ENCODE results near the gene CCDC102A. TPM values are rescaled to one million over a fixed set of nuclear protein-coding genes. Genes with fewer than 3 reads are reported as not detected.

CCDC102A gene
- total RNA-seq, 1 donor from 2014 or later = 11.3 TPM

DNA sequence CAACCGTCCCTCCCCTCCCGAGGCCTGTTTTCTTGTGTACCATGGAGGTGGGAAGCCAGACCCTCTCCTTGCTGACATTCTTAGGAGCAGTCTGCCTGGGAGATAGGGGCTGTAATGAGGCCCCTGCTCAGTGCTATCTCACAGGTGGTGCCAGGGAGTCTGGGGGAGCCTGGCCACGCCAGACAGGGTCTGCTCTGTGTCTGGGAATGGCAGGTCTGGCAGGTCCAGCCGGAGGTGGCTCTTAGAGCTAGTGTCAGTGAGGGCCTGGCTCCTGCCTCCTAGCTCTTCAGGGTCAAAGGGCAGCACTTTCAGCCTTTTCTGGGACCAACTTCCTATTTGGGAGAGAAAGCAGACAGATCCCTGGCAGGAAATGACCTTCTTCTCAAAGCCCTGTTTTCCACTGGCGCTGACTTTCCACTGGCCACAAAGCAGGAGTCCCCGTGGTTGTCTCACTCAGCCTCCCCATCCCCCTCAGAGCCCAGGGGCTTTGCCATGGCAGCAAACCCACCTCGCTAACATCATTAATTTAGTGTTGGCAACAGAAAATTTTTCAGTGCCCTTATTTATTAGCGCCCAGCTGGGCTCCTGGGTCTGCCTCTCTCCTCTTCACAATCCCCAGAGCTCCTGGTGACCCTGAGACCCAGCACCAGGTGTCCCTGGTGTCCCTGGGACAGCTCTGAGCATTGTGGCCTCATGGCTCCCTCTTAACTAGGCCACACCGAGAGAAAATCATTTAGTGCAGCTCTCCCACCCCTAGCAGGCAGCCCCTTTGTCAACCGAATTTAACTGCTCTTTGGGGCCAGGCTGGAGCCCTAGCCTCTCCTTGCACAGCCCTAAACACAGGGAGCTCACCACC lies 26.1 kb downstream of the CCDC102A start:
- H3K4me3 ChIP-seq = no peak overlapping the region
- H3K27ac ChIP-seq (replicated peaks) = no peak overlapping the region
- H3K4me1 ChIP-seq = peaks cover 10% of the 10 kb centered on the region
- H3K9me3 ChIP-seq (replicated peaks) = no peaks in the 10 kb centered on the region
- no peak for DNase-seq
- H3K36me3 ChIP-seq = peaks cover 16% of the 10 kb centered on the region
- intact Hi-C loops (cut with micrococcal nuclease) = no loop called here
- TF ChIP-seq, protein P1, sequence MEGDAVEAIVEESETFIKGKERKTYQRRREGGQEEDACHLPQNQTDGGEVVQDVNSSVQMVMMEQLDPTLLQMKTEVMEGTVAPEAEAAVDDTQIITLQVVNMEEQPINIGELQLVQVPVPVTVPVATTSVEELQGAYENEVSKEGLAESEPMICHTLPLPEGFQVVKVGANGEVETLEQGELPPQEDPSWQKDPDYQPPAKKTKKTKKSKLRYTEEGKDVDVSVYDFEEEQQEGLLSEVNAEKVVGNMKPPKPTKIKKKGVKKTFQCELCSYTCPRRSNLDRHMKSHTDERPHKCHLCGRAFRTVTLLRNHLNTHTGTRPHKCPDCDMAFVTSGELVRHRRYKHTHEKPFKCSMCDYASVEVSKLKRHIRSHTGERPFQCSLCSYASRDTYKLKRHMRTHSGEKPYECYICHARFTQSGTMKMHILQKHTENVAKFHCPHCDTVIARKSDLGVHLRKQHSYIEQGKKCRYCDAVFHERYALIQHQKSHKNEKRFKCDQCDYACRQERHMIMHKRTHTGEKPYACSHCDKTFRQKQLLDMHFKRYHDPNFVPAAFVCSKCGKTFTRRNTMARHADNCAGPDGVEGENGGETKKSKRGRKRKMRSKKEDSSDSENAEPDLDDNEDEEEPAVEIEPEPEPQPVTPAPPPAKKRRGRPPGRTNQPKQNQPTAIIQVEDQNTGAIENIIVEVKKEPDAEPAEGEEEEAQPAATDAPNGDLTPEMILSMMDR (IDR thresholded peaks at IDR 0.05; ENCODE audit: borderline replicate concordance) = no peak
- no peaks in the 10 kb centered on the region for H3K27me3 ChIP-seq (ENCODE audit: low read depth)

DNA sequence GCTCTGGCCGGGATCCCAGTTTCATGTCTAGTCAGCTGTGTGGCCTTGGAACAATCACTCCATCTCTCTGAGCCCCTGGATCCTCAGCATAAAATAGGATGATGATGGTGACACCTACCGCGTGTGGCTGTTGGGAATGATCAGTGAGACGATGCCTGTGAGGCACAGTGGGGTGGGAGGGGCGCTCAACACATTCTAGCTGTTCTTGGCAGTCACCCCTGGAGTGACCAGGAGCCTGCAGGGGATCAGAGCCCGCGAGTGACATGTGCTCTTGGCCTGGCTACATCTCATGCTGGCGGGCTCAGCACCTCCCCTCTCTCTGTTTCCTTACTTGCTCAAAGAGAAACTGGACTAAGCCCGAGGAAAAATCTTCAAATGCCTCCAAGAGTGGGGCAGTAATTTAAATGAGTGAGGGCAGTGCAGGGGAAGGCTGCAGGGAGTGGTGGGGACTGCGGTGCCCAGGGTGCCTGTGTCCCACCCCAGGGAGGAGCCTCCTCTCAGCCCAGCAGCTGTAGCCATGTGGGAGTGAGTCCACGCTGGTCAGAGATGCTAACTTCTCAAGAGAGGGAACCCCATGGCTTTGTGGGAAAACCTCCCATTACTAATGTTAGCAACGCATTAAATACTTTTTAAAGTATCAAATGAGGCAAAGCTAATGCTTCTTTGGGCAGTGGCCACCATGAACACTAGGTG lies 27.0 kb downstream of the CCDC102A start:
- H3K9me3 ChIP-seq (replicated peaks) = no peaks in the 10 kb centered on the region
- TF ChIP-seq, protein P1 (IDR thresholded peaks at IDR 0.05; ENCODE audit: borderline replicate concordance) = no peak
- intact Hi-C loops (cut with micrococcal nuclease) = no loop called here
- H3K27ac ChIP-seq (replicated peaks) = no peak overlapping the region
- peaks cover 2% of the 10 kb centered on the region for H3K4me1 ChIP-seq
- H3K4me3 ChIP-seq = no peak overlapping the region
- H3K36me3 ChIP-seq = peaks cover 16% of the 10 kb centered on the region
- no peak for DNase-seq
- H3K27me3 ChIP-seq (ENCODE audit: low read depth) = no peaks in the 10 kb centered on the region

DNA sequence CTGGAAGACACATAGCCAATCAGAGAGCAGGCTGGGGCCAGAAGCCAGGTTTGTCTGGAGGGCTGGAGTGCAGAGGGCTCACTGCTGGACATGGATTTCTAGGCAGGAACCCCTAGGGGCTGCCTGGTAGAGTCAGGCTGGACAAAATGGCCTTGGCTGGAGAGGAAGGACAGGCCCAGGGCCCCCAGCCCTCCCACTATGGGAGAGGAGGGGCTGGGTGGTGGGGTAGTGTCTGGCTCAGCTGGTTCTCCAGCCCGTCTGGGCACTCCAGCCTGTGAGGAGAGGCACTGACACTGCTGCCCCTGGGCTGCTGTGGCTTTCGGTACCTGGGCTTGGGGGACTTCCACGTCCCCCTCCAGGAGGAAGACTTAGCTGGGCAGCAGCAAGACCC lies 28.3 kb downstream of the CCDC102A start:
- intact Hi-C loops (cut with micrococcal nuclease) = no loop called here
- TF ChIP-seq, protein P1 (IDR thresholded peaks at IDR 0.05; ENCODE audit: borderline replicate concordance) = no peak
- Histone ChIP-seq H3K27ac (replicated peaks) (no peak overlapping the region), H3K9me3 (replicated peaks) (no peaks in the 10 kb centered on the region), H3K27me3 (ENCODE audit: low read depth) (no peaks in the 10 kb centered on the region), H3K4me1 (no peaks in the 10 kb centered on the region), H3K4me3 (no peak overlapping the region), H3K36me3 (peaks cover 11% of the 10 kb centered on the region)
- DNase-seq = no peak

DNA sequence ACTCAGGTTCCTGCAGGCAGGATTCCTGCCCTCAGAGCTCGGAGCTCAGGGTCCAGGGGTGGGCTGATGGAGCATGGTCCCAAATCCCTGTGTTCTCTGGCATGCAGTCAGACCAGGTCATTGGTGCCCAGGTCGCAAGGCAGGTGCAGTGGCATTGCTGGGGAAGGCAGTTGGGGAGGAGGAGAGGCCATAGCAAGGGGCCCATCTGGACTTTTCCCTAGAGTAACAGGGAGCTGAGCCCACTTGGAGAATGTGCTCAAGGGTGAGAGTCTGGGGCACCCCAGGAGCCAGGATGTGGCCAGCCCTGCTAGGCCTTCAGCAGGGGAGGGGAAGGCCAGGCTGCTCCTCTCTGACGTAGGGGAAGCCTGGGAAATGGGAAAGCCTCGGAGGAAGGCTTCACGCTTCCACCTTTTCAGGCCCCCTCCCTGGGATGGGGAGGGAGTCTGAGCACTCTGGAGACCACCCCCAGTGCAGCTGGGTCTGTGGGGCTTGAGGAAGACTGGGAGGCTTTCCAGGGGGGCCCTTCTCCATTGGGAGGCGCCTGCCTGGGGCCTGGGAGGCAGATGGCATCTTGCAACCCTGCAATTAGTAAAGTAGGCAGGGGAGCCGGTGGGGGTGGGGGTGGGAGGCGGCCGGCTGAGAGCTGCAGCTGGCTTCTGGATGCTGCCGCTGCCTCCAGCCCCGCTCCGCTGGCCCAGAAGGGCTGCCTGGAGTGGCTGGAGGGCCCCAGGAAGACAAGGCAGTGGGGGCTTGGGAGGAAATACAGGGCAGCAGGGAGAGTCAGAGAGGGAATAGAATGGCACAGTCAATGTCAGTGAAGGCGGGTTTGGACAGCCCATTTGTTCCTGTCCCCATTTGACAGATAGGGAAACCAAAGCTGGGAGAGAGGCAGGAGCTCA lies 29.0 kb downstream of the CCDC102A start:
- no peak overlapping the region for H3K27ac ChIP-seq (replicated peaks)
- H3K9me3 ChIP-seq (replicated peaks) = no peaks in the 10 kb centered on the region

More for the DNA sequence above, 29.0 kb downstream of the CCDC102A start:
- Histone ChIP-seq H3K4me3 (no peak overlapping the region), H3K27me3 (ENCODE audit: low read depth) (no peaks in the 10 kb centered on the region), H3K4me1 (no peaks in the 10 kb centered on the region), H3K36me3 (peaks cover 7% of the 10 kb centered on the region)
- TF ChIP-seq, protein P1 (IDR thresholded peaks at IDR 0.05; ENCODE audit: borderline replicate concordance) = no peak
- DNase-seq = no peak
- intact Hi-C loops (cut with micrococcal nuclease) = no loop called here
